Measurements from ENCODE around the gene SIN3A. TPM values are rescaled to one million over a fixed set of nuclear protein-coding genes. Genes with fewer than 3 reads are reported as not detected.
"Not testable (repeated sequence)": the region's sequence is repeated elsewhere in the genome, so short reads cannot be mapped to it uniquely, and the experiment has no call there.

SIN3A gene
- total RNA-seq: 65.2 and 65.4 TPM in 2 replicates
- long read RNA-seq, partial matches to known transcripts: 54 of 77 reads
- long read RNA-seq, other reads (novel, unspliced or antisense): 22 of 77 reads

- no peaks in the 10 kb centered on the region for H3K9me3 Mint-ChIP-seq (ENCODE audit: unreplicated experiment)
- TF ChIP-seq CTCF (IDR thresholded peaks at IDR 0.05): no peak
- peak within 1 kb of the TSS; percentile 98 for H3K27ac Mint-ChIP-seq (ENCODE audit: unreplicated experiment)
- DNase-seq (ENCODE audit: extremely low spot score, unreplicated experiment): peak; percentile 100
- H3K4me3 Mint-ChIP-seq (ENCODE audit: unreplicated experiment): peak within 1 kb of the TSS; percentile 99
- H3K36me3 Mint-ChIP-seq (ENCODE audit: unreplicated experiment): peaks cover 2% of the 10 kb centered on the region
- H3K4me1 Mint-ChIP-seq (ENCODE audit: unreplicated experiment): peaks cover 26% of the 10 kb centered on the region
- no peaks in the 10 kb centered on the region for H3K27me3 Mint-ChIP-seq (ENCODE audit: unreplicated experiment)
Observed at GRCh38 chr15:75451674-75452363, at the start of gene SIN3A. Gene SIN3A, minus strand, starts transcription at chr15:75451690. Its CDS starts 21,315 bp downstream, at chr15:75430375.

- H3K4me3 Mint-ChIP-seq (ENCODE audit: unreplicated experiment): no peak overlapping the region
- H3K9me3 Mint-ChIP-seq (ENCODE audit: unreplicated experiment): no peaks in the 10 kb centered on the region
- no peak for DNase-seq (ENCODE audit: extremely low spot score, unreplicated experiment)
- no peak for TF ChIP-seq CTCF (IDR thresholded peaks at IDR 0.05)
- H3K36me3 Mint-ChIP-seq (ENCODE audit: unreplicated experiment): peaks cover 22% of the 10 kb centered on the region
- H3K4me1 Mint-ChIP-seq (ENCODE audit: unreplicated experiment): no peaks in the 10 kb centered on the region
- no peak overlapping the region for H3K27ac Mint-ChIP-seq (ENCODE audit: unreplicated experiment)
- no peaks in the 10 kb centered on the region for H3K27me3 Mint-ChIP-seq (ENCODE audit: unreplicated experiment)
Observed at GRCh38 chr15:75493732-75494131, 42.2 kb upstream of the SIN3A start.

- H3K27ac Mint-ChIP-seq (ENCODE audit: unreplicated experiment): no peak overlapping the region
- peaks cover 4% of the 10 kb centered on the region for H3K9me3 Mint-ChIP-seq (ENCODE audit: unreplicated experiment)
- H3K4me3 Mint-ChIP-seq (ENCODE audit: unreplicated experiment): no peak overlapping the region
- TF ChIP-seq CTCF (IDR thresholded peaks at IDR 0.05): no peak
- peaks cover 28% of the 10 kb centered on the region for H3K36me3 Mint-ChIP-seq (ENCODE audit: unreplicated experiment)
- no peaks in the 10 kb centered on the region for H3K4me1 Mint-ChIP-seq (ENCODE audit: unreplicated experiment)
- DNase-seq (ENCODE audit: extremely low spot score, unreplicated experiment): no peak
- H3K27me3 Mint-ChIP-seq (ENCODE audit: unreplicated experiment): no peaks in the 10 kb centered on the region
Observed at GRCh38 chr15:75483961-75484360, 32.5 kb upstream of the SIN3A start.

- peaks cover 31% of the 10 kb centered on the region for H3K36me3 Mint-ChIP-seq (ENCODE audit: unreplicated experiment)
- H3K27ac Mint-ChIP-seq (ENCODE audit: unreplicated experiment); DNase-seq (ENCODE audit: extremely low spot score, unreplicated experiment); H3K27me3 Mint-ChIP-seq (ENCODE audit: unreplicated experiment); H3K4me3 Mint-ChIP-seq (ENCODE audit: unreplicated experiment); H3K9me3 Mint-ChIP-seq (ENCODE audit: unreplicated experiment); H3K4me1 Mint-ChIP-seq (ENCODE audit: unreplicated experiment): not testable (repeated sequence)
Observed at GRCh38 chr15:75483556-75483955, 32.1 kb upstream of the SIN3A start.

GRCh38 chr15:75483106-75483505 lies 31.6 kb upstream of the SIN3A start:
- Mint-ChIP-seq H3K9me3 (ENCODE audit: unreplicated experiment) (peaks cover 4% of the 10 kb centered on the region), H3K27me3 (ENCODE audit: unreplicated experiment) (no peaks in the 10 kb centered on the region), H3K36me3 (ENCODE audit: unreplicated experiment) (peaks cover 35% of the 10 kb centered on the region), H3K4me3 (ENCODE audit: unreplicated experiment) (no peak overlapping the region), H3K4me1 (ENCODE audit: unreplicated experiment) (no peaks in the 10 kb centered on the region), H3K27ac (ENCODE audit: unreplicated experiment) (no peak overlapping the region)
- DNase-seq (ENCODE audit: extremely low spot score, unreplicated experiment): no peak
- no peak for TF ChIP-seq CTCF (IDR thresholded peaks at IDR 0.05)

GRCh38 chr15:75480463-75480862 lies 29.0 kb upstream of the SIN3A start:
- H3K9me3 Mint-ChIP-seq (ENCODE audit: unreplicated experiment); H3K4me1 Mint-ChIP-seq (ENCODE audit: unreplicated experiment); H3K4me3 Mint-ChIP-seq (ENCODE audit: unreplicated experiment); H3K27ac Mint-ChIP-seq (ENCODE audit: unreplicated experiment); DNase-seq (ENCODE audit: extremely low spot score, unreplicated experiment); H3K27me3 Mint-ChIP-seq (ENCODE audit: unreplicated experiment): not testable (repeated sequence)
- H3K36me3 Mint-ChIP-seq (ENCODE audit: unreplicated experiment): peaks cover 33% of the 10 kb centered on the region
